ENCODE data around the gene TCF23. TPM values are rescaled to one million over a fixed set of nuclear protein-coding genes. Genes with fewer than 3 reads are reported as not detected.

Gene TCF23
- total RNA-seq, 1 experiment from 2014 or later = not detected

DNA sequence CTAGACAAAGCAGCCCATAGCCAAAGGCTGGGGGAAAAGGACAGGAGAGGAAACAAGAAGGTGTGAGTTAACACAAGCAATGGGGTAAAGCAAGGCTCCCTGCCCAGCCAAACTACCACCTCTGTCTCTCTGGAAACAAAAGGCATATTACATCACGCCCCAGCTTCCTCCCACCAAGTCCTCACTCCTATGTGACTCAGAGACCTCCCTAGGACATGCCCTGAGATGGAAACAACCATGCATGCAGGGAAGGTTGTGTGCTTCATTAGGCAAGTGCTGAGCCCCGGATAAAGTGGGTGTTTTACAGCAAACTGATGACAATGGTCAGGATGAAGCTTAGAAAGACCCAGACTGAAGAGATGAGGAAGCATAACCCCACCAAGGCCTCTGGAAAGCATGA is 54.0 kb downstream of the TCF23 start:
- CTCF ChIA-PET = no interaction called here
- Histone ChIP-seq H3K9ac (ENCODE audit: low read length) (no peak overlapping the region), H2AFZ (ENCODE audit: low read length) (no peak overlapping the region), H3F3A (ENCODE audit: low read length, unreplicated experiment) (no peaks in the 10 kb centered on the region), H3K4me1 (ENCODE audit: insufficient read depth, low read length) (no peaks in the 10 kb centered on the region), H4K20me1 (ENCODE audit: low read length) (no peaks in the 10 kb centered on the region), H3K9me3 (ENCODE audit: low read length) (no peaks in the 10 kb centered on the region), H3K27me3 (ENCODE audit: low read length) (no peaks in the 10 kb centered on the region), H3K4me3 (ENCODE audit: low read length) (no peak overlapping the region), H3K4me2 (ENCODE audit: low read length) (no peak overlapping the region), H3K27ac (ENCODE audit: low read length) (no peak overlapping the region), H3K36me3 (ENCODE audit: low read depth, low read length) (peaks cover 33% of the 10 kb centered on the region; the same call in 1 of the 2 replicates), H3K79me2 (ENCODE audit: low read length) (no peaks in the 10 kb centered on the region), H3K9me2 (replicated peaks; ENCODE audit: low read length) (no peaks in the 10 kb centered on the region)
- DNase-seq = no peak
- BruUV-seq (replicated peaks) = no TSS peak
- TF ChIP-seq EZH2phosphoT487 (IDR thresholded peaks at IDR 0.05; ENCODE audit: borderline replicate concordance, low read length) (no peak), EZH2 (IDR thresholded peaks at IDR 0.05; ENCODE audit: low read length, unreplicated experiment) (no peak)
- TF ChIP-seq, protein P1, sequence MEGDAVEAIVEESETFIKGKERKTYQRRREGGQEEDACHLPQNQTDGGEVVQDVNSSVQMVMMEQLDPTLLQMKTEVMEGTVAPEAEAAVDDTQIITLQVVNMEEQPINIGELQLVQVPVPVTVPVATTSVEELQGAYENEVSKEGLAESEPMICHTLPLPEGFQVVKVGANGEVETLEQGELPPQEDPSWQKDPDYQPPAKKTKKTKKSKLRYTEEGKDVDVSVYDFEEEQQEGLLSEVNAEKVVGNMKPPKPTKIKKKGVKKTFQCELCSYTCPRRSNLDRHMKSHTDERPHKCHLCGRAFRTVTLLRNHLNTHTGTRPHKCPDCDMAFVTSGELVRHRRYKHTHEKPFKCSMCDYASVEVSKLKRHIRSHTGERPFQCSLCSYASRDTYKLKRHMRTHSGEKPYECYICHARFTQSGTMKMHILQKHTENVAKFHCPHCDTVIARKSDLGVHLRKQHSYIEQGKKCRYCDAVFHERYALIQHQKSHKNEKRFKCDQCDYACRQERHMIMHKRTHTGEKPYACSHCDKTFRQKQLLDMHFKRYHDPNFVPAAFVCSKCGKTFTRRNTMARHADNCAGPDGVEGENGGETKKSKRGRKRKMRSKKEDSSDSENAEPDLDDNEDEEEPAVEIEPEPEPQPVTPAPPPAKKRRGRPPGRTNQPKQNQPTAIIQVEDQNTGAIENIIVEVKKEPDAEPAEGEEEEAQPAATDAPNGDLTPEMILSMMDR (conservative IDR thresholded peaks at IDR 0.05; ENCODE audit: low read depth, low read length) = no peak
- POLR2A ChIA-PET (ENCODE audit: unreplicated experiment) = interaction anchor here (0.6 kb wide), 1 partner anchor 112 kb away, joined by 11 read pairs; no protein-coding TSS in a partner anchor
- intact Hi-C loops (cut with micrococcal nuclease) = no loop called here
- no peak for ATAC-seq

DNA sequence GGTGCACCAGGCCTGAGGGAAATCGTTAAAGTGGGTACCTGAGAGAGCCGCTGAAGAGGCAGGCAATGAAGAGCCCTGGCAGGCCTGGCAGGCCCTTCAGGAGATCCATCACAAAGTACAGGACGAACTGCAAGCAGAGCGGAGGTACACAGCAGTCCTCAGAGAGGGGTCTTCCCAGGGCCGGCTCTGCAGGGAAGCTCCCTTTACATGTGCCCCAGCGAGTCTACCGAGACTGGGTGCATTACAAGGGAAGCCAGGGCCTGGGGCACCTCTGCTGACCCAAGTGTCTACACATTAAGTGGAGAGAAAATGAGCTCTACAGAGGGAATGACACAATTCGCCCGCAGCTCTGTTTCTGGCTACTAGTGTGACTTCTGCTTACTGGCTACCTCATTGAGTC is 54.9 kb downstream of the TCF23 start:
- H3K4me3 ChIP-seq (ENCODE audit: low read length) = no peak overlapping the region
- POLR2A ChIA-PET (ENCODE audit: unreplicated experiment) = interaction anchor here (0.6 kb wide), 1 partner anchor 112 kb away, joined by 11 read pairs; no protein-coding TSS in a partner anchor
- ATAC-seq = no peak
- no peaks in the 10 kb centered on the region for H3F3A ChIP-seq (ENCODE audit: low read length, unreplicated experiment)
- no peak overlapping the region for H3K27ac ChIP-seq (ENCODE audit: low read length)
- CTCF ChIA-PET = no interaction called here
- TF ChIP-seq EZH2phosphoT487 (IDR thresholded peaks at IDR 0.05; ENCODE audit: borderline replicate concordance, low read length) = no peak
- no peak for TF ChIP-seq EZH2 (IDR thresholded peaks at IDR 0.05; ENCODE audit: low read length, unreplicated experiment)
- TF ChIP-seq, protein P1 (conservative IDR thresholded peaks at IDR 0.05; ENCODE audit: low read depth, low read length) = no peak
- H3K27me3 ChIP-seq (ENCODE audit: low read length) = no peaks in the 10 kb centered on the region
- no peak for DNase-seq
- no peak overlapping the region for H3K9ac ChIP-seq (ENCODE audit: low read length)
- no TSS peak for BruUV-seq (replicated peaks)
- H3K79me2 ChIP-seq (ENCODE audit: low read length) = peaks cover 5% of the 10 kb centered on the region; the same call in 1 of the 2 replicates
- H3K9me2 ChIP-seq (replicated peaks; ENCODE audit: low read length) = no peaks in the 10 kb centered on the region
- intact Hi-C loops (cut with micrococcal nuclease) = no loop called here
- no peak overlapping the region for H2AFZ ChIP-seq (ENCODE audit: low read length)
- H3K4me1 ChIP-seq (ENCODE audit: insufficient read depth, low read length) = no peaks in the 10 kb centered on the region
- no peak overlapping the region for H3K4me2 ChIP-seq (ENCODE audit: low read length)
- no peaks in the 10 kb centered on the region for H4K20me1 ChIP-seq (ENCODE audit: low read length)
- no peaks in the 10 kb centered on the region for H3K9me3 ChIP-seq (ENCODE audit: low read length)
- peaks cover 33% of the 10 kb centered on the region; the same call in 1 of the 2 replicates for H3K36me3 ChIP-seq (ENCODE audit: low read depth, low read length)

DNA sequence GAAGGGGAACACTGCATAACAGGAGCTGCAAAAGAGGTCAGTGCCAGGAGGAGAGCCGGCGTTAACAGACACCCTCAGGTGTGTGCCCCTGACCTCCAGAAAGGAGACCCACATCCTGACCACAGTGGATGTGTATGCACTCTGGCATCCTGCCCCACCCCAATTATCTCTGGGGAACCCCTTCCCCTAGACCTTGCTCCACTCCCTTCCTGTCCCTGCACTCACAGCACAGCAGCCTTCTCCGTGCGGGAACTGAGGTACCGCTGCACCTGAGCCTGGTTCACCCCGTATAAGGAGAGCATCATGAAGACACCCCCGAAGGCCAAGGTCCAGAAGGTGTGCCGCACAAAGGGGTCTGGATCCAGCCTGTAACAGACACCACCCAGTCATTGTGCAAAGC is 55.8 kb downstream of the TCF23 start:
- no TSS peak for BruUV-seq (replicated peaks)
- Histone ChIP-seq H3K9me3 (ENCODE audit: low read length) (no peaks in the 10 kb centered on the region), H3K4me2 (ENCODE audit: low read length) (no peak overlapping the region), H3K9ac (ENCODE audit: low read length) (no peak overlapping the region), H3F3A (ENCODE audit: low read length, unreplicated experiment) (no peaks in the 10 kb centered on the region), H3K9me2 (replicated peaks; ENCODE audit: low read length) (no peaks in the 10 kb centered on the region), H2AFZ (ENCODE audit: low read length) (no peak overlapping the region), H3K79me2 (ENCODE audit: low read length) (peaks cover 9% of the 10 kb centered on the region; the same call in 1 of the 2 replicates), H3K27ac (ENCODE audit: low read length) (no peak overlapping the region), H3K36me3 (ENCODE audit: low read depth, low read length) (peaks cover 33% of the 10 kb centered on the region; the same call in 1 of the 2 replicates), H3K27me3 (ENCODE audit: low read length) (no peaks in the 10 kb centered on the region), H3K4me1 (ENCODE audit: insufficient read depth, low read length) (peaks cover under 1% of the 10 kb centered on the region; the same call in 1 of the 2 replicates), H4K20me1 (ENCODE audit: low read length) (no peaks in the 10 kb centered on the region), H3K4me3 (ENCODE audit: low read length) (no peak overlapping the region)
- CTCF ChIA-PET = no interaction called here
- POLR2A ChIA-PET (ENCODE audit: unreplicated experiment) = no interaction called here
- TF ChIP-seq, protein P1 (conservative IDR thresholded peaks at IDR 0.05; ENCODE audit: low read depth, low read length) = no peak
- no peak for TF ChIP-seq EZH2 (IDR thresholded peaks at IDR 0.05; ENCODE audit: low read length, unreplicated experiment)
- TF ChIP-seq EZH2phosphoT487 (IDR thresholded peaks at IDR 0.05; ENCODE audit: borderline replicate concordance, low read length) = no peak
- no peak for ATAC-seq
- intact Hi-C loops (cut with micrococcal nuclease) = no loop called here
- DNase-seq = no peak

Data from PC-3 (cell line).